Transverse colon (tissue), 4 donors: ENCODE measurements around the gene HHIPL1. TPM values are rescaled to one million over a fixed set of nuclear protein-coding genes. Genes with fewer than 3 reads are reported as not detected.

Experiments
- DNase-seq: peaks from one replicate; pipeline ENCODE4 v3.0.0-alpha.2; 2019
- H3K27ac ChIP-seq, 4 donors: fragments of 200-600 bp; sonication (generic); 2 replicates each; pipeline ENCODE4 v1.5.1; 2016 to 2018; ENCODE audit warnings: inconsistent platforms in 4 of 4
- H3K27me3 ChIP-seq: fragments of 200-600 bp; sonication (generic); 2 replicates; pipeline ENCODE4 v1.5.1; 2017; ENCODE audit warnings: inconsistent platforms
- H3K36me3 ChIP-seq, 4 donors: fragments of 200-600 bp; sonication (generic); 2 replicates each; pipeline ENCODE4 v1.5.1; 2017 to 2019; ENCODE audit warnings: inconsistent platforms in 4 of 4
- H3K4me1 ChIP-seq, 4 donors: fragments of 200-600 bp; sonication (generic); 2 replicates each; pipeline ENCODE4 v1.5.1; 2017 to 2020; ENCODE audit warnings: inconsistent platforms in 4 of 4
- H3K4me3 ChIP-seq, 4 donors: fragments of 200-600 bp; sonication (generic); 1 replicate in 1 of 4; 2 replicates in 3 of 4; pipeline versions ENCODE4 v1.5.1 to v1.6.1; 2017 to 2019; ENCODE audit warnings: inconsistent platforms in 4 of 4
- H3K9me3 ChIP-seq, 2 donors: fragments of 200-600 bp; sonication (generic); 2 replicates each; pipeline ENCODE4 v1.5.1; 2017 to 2019; ENCODE audit warnings: inconsistent platforms in 2 of 2
- EP300 ChIP-seq: sonication (generic); formaldehyde crosslinking; IDR thresholded peaks from one replicate; pipeline ENCODE4 v1.6.1; 2017; ENCODE audit warnings: antibody characterized with exemption, low read depth
- POLR2A ChIP-seq: fragments of 450-650 bp; IDR thresholded peaks from one replicate; pipeline ENCODE4 v1.6.1; 2016; ENCODE audit warnings: antibody characterized with exemption, mild to moderate bottlenecking, moderate library complexity
- POLR2AphosphoS5 ChIP-seq, 3 donors: sonication (generic); formaldehyde crosslinking; IDR thresholded peaks; one replicate each; pipeline ENCODE4 v1.6.1; 2016; ENCODE audit warnings: antibody characterized with exemption in 3 of 3
- WGBS, 2 donors: methylation state at CpG; one replicate each; pipeline ENCODE4 v1.1.5; 2018; ENCODE audit warnings: low coverage in 1 of 2; 5-methylcytosine and 5-hydroxymethylcytosine counted together
- in situ Hi-C, 4 donors: fragments of 200-750 bp; cut with MboI; loops; one replicate each; pipeline versions ENCODE4 v1.15.0 to v1.15.1; 2017; ENCODE audit warnings: low sequenced_read_pairs in 3 of 4, low pct_ligation_motif_present in 1 of 4, low pct_unique_long_range_greater_than_20kb in 1 of 4
- intact Hi-C: fragments of 100-400 bp; cut with DNase I; formaldehyde crosslinking; loops from one replicate; pipeline ENCODE4 v1.15.1; 2023; ENCODE audit warnings: low total_unique reads
- total RNA-seq, 4 donors: library from RNA; depleted of rRNA; stranded (reverse); fragments of >200 nt; gene quantifications; one replicate each; pipeline ENCODE4 v1.1.0, GENCODE V29; 2016
- TF ChIP-seq, protein P1 (sequence below), 5 experiments: fragments of 200-600 bp in 3 of 5; fragments of 450-650 bp in 2 of 5; sonication (generic) in 3 of 5; IDR thresholded peaks; 1 replicate in 2 of 5; 2 replicates in 3 of 5; pipeline ENCODE4 v1.5.1; 2016 to 2017; ENCODE audit warnings: antibody characterized with exemption in 5 of 5, inconsistent platforms in 3 of 5, mild to moderate bottlenecking in 2 of 5, moderate library complexity in 1 of 5

Gene HHIPL1
- total RNA-seq, 4 donors from 2014 or later = 0.40 to 31.0 (median 0.87) TPM

DNA sequence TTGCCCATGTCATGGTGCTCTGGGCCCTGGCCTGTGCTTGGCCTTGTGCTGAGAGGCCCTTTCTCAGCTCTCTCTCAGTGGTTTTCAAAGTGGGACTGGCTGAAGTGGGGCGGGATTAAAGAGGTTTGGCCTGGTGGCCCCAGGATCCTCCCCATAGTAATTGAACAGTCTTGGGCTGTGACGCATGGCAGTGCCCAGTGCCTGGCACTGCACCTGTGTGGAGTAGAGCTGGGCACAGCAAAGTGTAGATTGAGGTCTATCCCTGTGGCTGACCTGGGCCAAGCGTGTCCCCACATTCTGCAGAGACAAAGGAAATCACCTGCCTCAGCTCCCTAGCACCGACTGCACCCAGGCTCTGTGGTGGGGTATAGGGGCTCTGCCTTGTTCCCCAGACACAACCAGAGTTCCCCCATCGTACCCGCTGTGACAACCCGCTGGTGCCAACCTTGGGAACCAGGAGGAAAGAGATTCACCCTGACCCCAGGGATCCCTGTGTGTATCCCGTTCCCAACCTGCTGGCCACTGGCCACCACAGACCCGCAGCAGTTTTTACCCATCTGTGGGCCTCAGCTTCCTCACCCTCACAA lies 29.2 kb downstream of the HHIPL1 start:
- DNase-seq = no peak
- 97% methylated on average over 8 of the region's 9 CpGs; no CpG with 5 or more reads in 1 of the 2 donors for WGBS, 2 donors
- Histone ChIP-seq H3K4me1 (peaks cover 0 to 13% (median 4%) of the 10 kb centered on the region in 4 donors), H3K4me3 (no peak overlapping the region), H3K36me3 (no peaks in the 10 kb centered on the region), H3K27me3 (no peaks in the 10 kb centered on the region), H3K9me3 (no peaks in the 10 kb centered on the region), H3K27ac (no peak overlapping the region)
- in situ Hi-C loops (no loop called here), intact Hi-C loops (no loop called here)
- TF ChIP-seq EP300 (no peak), POLR2A (no peak), POLR2AphosphoS5 (IDR thresholded peaks at IDR 0.05) (no peak)
- TF ChIP-seq, protein P1, sequence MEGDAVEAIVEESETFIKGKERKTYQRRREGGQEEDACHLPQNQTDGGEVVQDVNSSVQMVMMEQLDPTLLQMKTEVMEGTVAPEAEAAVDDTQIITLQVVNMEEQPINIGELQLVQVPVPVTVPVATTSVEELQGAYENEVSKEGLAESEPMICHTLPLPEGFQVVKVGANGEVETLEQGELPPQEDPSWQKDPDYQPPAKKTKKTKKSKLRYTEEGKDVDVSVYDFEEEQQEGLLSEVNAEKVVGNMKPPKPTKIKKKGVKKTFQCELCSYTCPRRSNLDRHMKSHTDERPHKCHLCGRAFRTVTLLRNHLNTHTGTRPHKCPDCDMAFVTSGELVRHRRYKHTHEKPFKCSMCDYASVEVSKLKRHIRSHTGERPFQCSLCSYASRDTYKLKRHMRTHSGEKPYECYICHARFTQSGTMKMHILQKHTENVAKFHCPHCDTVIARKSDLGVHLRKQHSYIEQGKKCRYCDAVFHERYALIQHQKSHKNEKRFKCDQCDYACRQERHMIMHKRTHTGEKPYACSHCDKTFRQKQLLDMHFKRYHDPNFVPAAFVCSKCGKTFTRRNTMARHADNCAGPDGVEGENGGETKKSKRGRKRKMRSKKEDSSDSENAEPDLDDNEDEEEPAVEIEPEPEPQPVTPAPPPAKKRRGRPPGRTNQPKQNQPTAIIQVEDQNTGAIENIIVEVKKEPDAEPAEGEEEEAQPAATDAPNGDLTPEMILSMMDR (IDR thresholded peaks at IDR 0.05) = no peak

- Histone ChIP-seq H3K36me3 (no peaks in the 10 kb centered on the region), H3K27ac (no peak overlapping the region), H3K27me3 (no peaks in the 10 kb centered on the region), H3K4me3 (no peak overlapping the region), H3K4me1 (peaks cover 0 to 13% (median 4%) of the 10 kb centered on the region in 4 donors), H3K9me3 (no peaks in the 10 kb centered on the region)
- intact Hi-C loops = no loop called here
- in situ Hi-C loops = no loop called here
- DNase-seq = no peak
- no peak for TF ChIP-seq POLR2A
- TF ChIP-seq, protein P1 (IDR thresholded peaks at IDR 0.05) = no peak
- TF ChIP-seq POLR2AphosphoS5 (IDR thresholded peaks at IDR 0.05) = no peak
- TF ChIP-seq EP300 = no peak
- 87% methylated on average over 46 of the region's 60 CpGs; no CpG with 5 or more reads in 1 of the 2 donors for WGBS, 2 donors
Observed at GRCh38 chr14:99674776-99675381, 29.9 kb downstream of the HHIPL1 start.

GRCh38 chr14:99675382-99675835 lies 30.5 kb downstream of the HHIPL1 start:
- WGBS, 2 donors = 91% methylated on average over 42 of the region's 42 CpGs; no CpG with 5 or more reads in 1 of the 2 donors
- TF ChIP-seq POLR2AphosphoS5 (IDR thresholded peaks at IDR 0.05) = no peak
- no peak for TF ChIP-seq EP300
- TF ChIP-seq, protein P1 (IDR thresholded peaks at IDR 0.05) = no peak
- Histone ChIP-seq H3K27me3 (no peaks in the 10 kb centered on the region), H3K9me3 (no peaks in the 10 kb centered on the region), H3K27ac (no peak overlapping the region), H3K4me3 (no peak overlapping the region), H3K36me3 (no peaks in the 10 kb centered on the region), H3K4me1 (peaks cover 0 to 13% (median 4%) of the 10 kb centered on the region in 4 donors)
- intact Hi-C loops (no loop called here), in situ Hi-C loops (no loop called here)
- no peak for DNase-seq

DNA sequence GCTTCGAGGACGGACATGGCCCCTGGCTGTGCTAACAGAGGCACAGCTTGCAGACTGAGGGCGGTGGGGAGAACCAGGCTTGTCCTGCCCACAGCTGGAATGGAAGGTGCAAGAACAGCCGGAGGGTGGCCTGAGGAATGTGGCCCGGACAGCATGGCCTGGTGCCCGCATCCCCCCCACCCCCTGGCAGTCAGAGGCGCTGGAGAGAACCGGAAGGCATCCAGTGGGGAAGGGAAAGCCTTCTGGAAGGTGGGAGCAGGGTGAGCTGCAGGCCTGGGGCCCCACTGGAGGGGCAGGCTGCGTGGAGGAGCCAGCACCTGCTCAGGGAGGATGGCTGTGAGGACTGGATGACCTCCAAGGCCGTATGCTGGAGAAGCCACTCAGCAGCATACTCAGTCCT lies 31.0 kb downstream of the HHIPL1 start:
- TF ChIP-seq, protein P1 (IDR thresholded peaks at IDR 0.05) = no peak
- TF ChIP-seq POLR2AphosphoS5 (IDR thresholded peaks at IDR 0.05) (no peak), POLR2A (no peak), EP300 (no peak)
- Histone ChIP-seq H3K4me1 (peaks cover 0 to 13% (median 4%) of the 10 kb centered on the region in 4 donors), H3K27ac (no peak overlapping the region), H3K9me3 (no peaks in the 10 kb centered on the region), H3K36me3 (no peaks in the 10 kb centered on the region), H3K4me3 (no peak overlapping the region), H3K27me3 (no peaks in the 10 kb centered on the region)
- in situ Hi-C loops = no loop called here
- intact Hi-C loops = no loop called here
- WGBS, 2 donors = 67% methylated on average over 10 of the region's 10 CpGs; no CpG with 5 or more reads in 1 of the 2 donors
- DNase-seq = no peak
